ENCODE results near the gene CBFA2T3. TPM values are rescaled to one million over a fixed set of nuclear protein-coding genes. Genes with fewer than 3 reads are reported as not detected.
"Not testable (repeated sequence)": the region's sequence is repeated elsewhere in the genome, so short reads cannot be mapped to it uniquely, and the experiment has no call there.

CBFA2T3 gene
- total RNA-seq, 1 experiment from 2014 or later: 2.9 TPM

DNA sequence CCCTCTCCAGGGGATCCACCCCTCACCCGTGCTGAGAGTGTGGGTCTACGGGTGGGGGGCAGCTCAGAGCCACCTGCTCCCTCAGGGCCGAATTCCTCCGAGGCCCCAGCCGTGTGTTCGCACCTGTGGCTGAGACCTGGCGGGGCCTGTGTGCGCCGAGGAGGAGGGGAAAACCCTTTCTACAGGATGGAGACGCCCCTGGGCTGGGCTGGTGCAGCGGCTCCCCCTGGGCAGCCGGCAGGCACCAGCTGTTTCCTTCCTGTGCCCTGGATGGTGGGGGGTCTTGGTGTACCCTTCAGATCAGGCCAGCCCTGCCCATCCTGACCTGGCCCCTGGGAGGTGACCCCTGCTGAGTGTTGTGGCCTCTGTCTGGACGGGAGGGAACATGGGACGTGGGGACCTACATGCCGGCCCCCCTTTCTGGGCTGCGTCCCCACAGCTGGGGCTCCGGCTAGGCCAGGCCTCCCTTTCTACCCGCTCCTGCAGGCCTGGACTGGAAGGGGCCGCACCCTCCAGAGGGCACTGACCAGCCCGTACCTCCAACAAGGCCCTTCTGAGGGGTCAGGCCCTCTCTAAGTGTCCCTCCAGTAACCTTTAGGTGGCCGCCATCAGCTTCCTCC, 82.2 kb downstream of the CBFA2T3 start:
- H3K14ac ChIP-seq (ENCODE audit: insufficient read depth, low read length): no peak overlapping the region
- H2AK5ac ChIP-seq (ENCODE audit: insufficient read length, low read length): no peak overlapping the region
- H2BK120ac ChIP-seq (ENCODE audit: low read depth, low read length, poor library complexity, severe bottlenecking): no peak overlapping the region
- no peaks in the 10 kb centered on the region for H3K4me1 ChIP-seq (ENCODE audit: insufficient read depth, low read length)
- H3K27me3 ChIP-seq (ENCODE audit: insufficient read depth, low read length): no peaks in the 10 kb centered on the region
- H3K27ac ChIP-seq (ENCODE audit: insufficient read length, low read depth, low read length): no peak overlapping the region
- Mint-ChIP-seq H3K27ac (no peak overlapping the region), H3K9me3 (peaks cover 0 to 4% of the 10 kb centered on the region in 2 experiments; a peak in 4 of 5 replicates), H3K4me3 (no peak overlapping the region), H3K36me3 (ENCODE audit: insufficient read depth in 1 of 3, low read depth in 3 of 3) (no peaks in the 10 kb centered on the region), H3K4me1 (no peaks in the 10 kb centered on the region), H3K27me3 (ENCODE audit: low read depth) (peaks cover 2% of the 10 kb centered on the region)
- no peaks in the 10 kb centered on the region for H3K79me1 ChIP-seq (ENCODE audit: insufficient read depth, low read depth, low read length, poor library complexity, severe bottlenecking)
- H3K23me2 ChIP-seq (ENCODE audit: insufficient read length, low read depth, low read length, poor library complexity, severe bottlenecking): no peaks in the 10 kb centered on the region
- H2BK20ac ChIP-seq (ENCODE audit: low read depth, low read length, poor library complexity, severe bottlenecking): no peak overlapping the region
- DNase-seq: no peak
- H2BK5ac ChIP-seq (ENCODE audit: insufficient read length, low read length): no peak overlapping the region
- no peak overlapping the region for H3K4me2 ChIP-seq (ENCODE audit: insufficient read depth, insufficient read length, low read length)
- H3K56ac ChIP-seq (ENCODE audit: insufficient read length, low read depth, low read length): no peak overlapping the region
- no peaks in the 10 kb centered on the region for H3K79me2 ChIP-seq (ENCODE audit: insufficient read depth, low read length)
- H3K9ac ChIP-seq (ENCODE audit: extremely low read depth, insufficient read length, low read length): no peak overlapping the region
- no peak overlapping the region for H3T11ph ChIP-seq (ENCODE audit: low read length)
- no peak overlapping the region for H3K23ac ChIP-seq (ENCODE audit: insufficient read length, low read depth, low read length)
- no peak overlapping the region for H4K5ac ChIP-seq (ENCODE audit: insufficient read length, low read depth, low read length)
- H3K9me3 ChIP-seq (ENCODE audit: control insufficient read depth, low read depth, low read length): no peaks in the 10 kb centered on the region
- TF ChIP-seq, protein P1, sequence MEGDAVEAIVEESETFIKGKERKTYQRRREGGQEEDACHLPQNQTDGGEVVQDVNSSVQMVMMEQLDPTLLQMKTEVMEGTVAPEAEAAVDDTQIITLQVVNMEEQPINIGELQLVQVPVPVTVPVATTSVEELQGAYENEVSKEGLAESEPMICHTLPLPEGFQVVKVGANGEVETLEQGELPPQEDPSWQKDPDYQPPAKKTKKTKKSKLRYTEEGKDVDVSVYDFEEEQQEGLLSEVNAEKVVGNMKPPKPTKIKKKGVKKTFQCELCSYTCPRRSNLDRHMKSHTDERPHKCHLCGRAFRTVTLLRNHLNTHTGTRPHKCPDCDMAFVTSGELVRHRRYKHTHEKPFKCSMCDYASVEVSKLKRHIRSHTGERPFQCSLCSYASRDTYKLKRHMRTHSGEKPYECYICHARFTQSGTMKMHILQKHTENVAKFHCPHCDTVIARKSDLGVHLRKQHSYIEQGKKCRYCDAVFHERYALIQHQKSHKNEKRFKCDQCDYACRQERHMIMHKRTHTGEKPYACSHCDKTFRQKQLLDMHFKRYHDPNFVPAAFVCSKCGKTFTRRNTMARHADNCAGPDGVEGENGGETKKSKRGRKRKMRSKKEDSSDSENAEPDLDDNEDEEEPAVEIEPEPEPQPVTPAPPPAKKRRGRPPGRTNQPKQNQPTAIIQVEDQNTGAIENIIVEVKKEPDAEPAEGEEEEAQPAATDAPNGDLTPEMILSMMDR (conservative IDR thresholded peaks at IDR 0.05): no peak
- no CpG with 5 or more reads among the region's 21 CpGs for WGBS (ENCODE audit: extremely low coverage, insufficient read length, low lambda C conversion rate)
- H4K91ac ChIP-seq (ENCODE audit: insufficient read length, low read depth, low read length): no peak overlapping the region
- H2BK12ac ChIP-seq (ENCODE audit: insufficient read length, low read depth, low read length): no peak overlapping the region
- H4K8ac ChIP-seq (replicated peaks; ENCODE audit: insufficient read length, low read depth, low read length): no peak overlapping the region
- H3K18ac ChIP-seq (ENCODE audit: insufficient read length, low read depth, low read length): no peak overlapping the region
- no peak overlapping the region for H2BK15ac ChIP-seq (ENCODE audit: low read depth, low read length)
- no peak overlapping the region for H2AFZ ChIP-seq (ENCODE audit: low read length)
- H4K20me1 ChIP-seq (ENCODE audit: control insufficient read depth, insufficient read depth, insufficient read length): no peaks in the 10 kb centered on the region
- no peak overlapping the region for H3K4ac ChIP-seq (ENCODE audit: low read depth, low read length)

DNA sequence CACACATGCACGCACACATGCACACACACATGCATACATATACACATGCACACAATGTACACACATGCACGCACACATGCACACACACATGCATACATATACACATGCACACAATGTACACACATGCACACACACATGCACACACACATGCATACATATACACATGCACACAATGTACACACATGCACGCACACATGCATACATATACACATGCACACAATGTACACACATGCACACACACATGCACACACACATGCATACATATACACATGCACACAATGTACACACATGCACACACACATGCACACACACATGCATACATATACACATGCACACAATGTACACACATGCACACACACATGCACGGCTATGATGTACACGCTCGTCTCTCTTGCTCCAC, 82.7 kb downstream of the CBFA2T3 start:
- WGBS (ENCODE audit: extremely low coverage, insufficient read length, low lambda C conversion rate): no CpG with 5 or more reads among the region's 6 CpGs
- not testable (repeated sequence) for H4K5ac ChIP-seq (ENCODE audit: insufficient read length, low read depth, low read length)

More for the DNA sequence above, 82.7 kb downstream of the CBFA2T3 start:
- not testable (repeated sequence) for H3K4me1 Mint-ChIP-seq; H3K79me1 ChIP-seq (ENCODE audit: insufficient read depth, low read depth, low read length, poor library complexity, severe bottlenecking); H3K23me2 ChIP-seq (ENCODE audit: insufficient read length, low read depth, low read length, poor library complexity, severe bottlenecking); H3K18ac ChIP-seq (ENCODE audit: insufficient read length, low read depth, low read length); H3K9me3 ChIP-seq (ENCODE audit: control insufficient read depth, low read depth, low read length); H2BK12ac ChIP-seq (ENCODE audit: insufficient read length, low read depth, low read length); H3K27me3 ChIP-seq (ENCODE audit: insufficient read depth, low read length); H3K27me3 Mint-ChIP-seq (ENCODE audit: low read depth); H3T11ph ChIP-seq (ENCODE audit: low read length); H3K9me3 Mint-ChIP-seq; H3K14ac ChIP-seq (ENCODE audit: insufficient read depth, low read length); H3K23ac ChIP-seq (ENCODE audit: insufficient read length, low read depth, low read length); H3K4me3 Mint-ChIP-seq; H3K56ac ChIP-seq (ENCODE audit: insufficient read length, low read depth, low read length); H4K8ac ChIP-seq (replicated peaks; ENCODE audit: insufficient read length, low read depth, low read length); DNase-seq; H4K91ac ChIP-seq (ENCODE audit: insufficient read length, low read depth, low read length); H3K79me2 ChIP-seq (ENCODE audit: insufficient read depth, low read length); H2BK120ac ChIP-seq (ENCODE audit: low read depth, low read length, poor library complexity, severe bottlenecking); H3K4me2 ChIP-seq (ENCODE audit: insufficient read depth, insufficient read length, low read length); H3K4me1 ChIP-seq (ENCODE audit: insufficient read depth, low read length); H2BK15ac ChIP-seq (ENCODE audit: low read depth, low read length); H2BK20ac ChIP-seq (ENCODE audit: low read depth, low read length, poor library complexity, severe bottlenecking); H3K4ac ChIP-seq (ENCODE audit: low read depth, low read length); H2BK5ac ChIP-seq (ENCODE audit: insufficient read length, low read length); H3K27ac ChIP-seq (ENCODE audit: insufficient read length, low read depth, low read length); H3K27ac Mint-ChIP-seq; H2AK5ac ChIP-seq (ENCODE audit: insufficient read length, low read length); H4K20me1 ChIP-seq (ENCODE audit: control insufficient read depth, insufficient read depth, insufficient read length); H2AFZ ChIP-seq (ENCODE audit: low read length); H3K36me3 Mint-ChIP-seq (ENCODE audit: insufficient read depth in 1 of 3, low read depth in 3 of 3); H3K9ac ChIP-seq (ENCODE audit: extremely low read depth, insufficient read length, low read length)

Data from H9 (cell line).